K562 (cell line): ENCODE measurements around the gene AMN1. TPM values are rescaled to one million over a fixed set of nuclear protein-coding genes. Genes with fewer than 3 reads are reported as not detected.

Experiments used
- ADNP ChIP-seq: fragments of 200-800 bp; sonication (Bioruptor generic); IDR thresholded peaks from 2 replicates; pipeline ENCODE4 v1.6.1; 2016; ENCODE audit warnings: missing genetic modification characterization, missing compliant biosample characterization
- BHLHE40 ChIP-seq: IDR thresholded peaks from 2 replicates; pipeline ENCODE4 v1.6.1; 2011; ENCODE audit warnings: low read length, improper control_type of control experiment
- CBX3 ChIP-seq, 2 experiments: IDR thresholded peaks; 1 replicate in 1 of 2; 2 replicates in 1 of 2; pipeline ENCODE4 v1.6.1; 2012; ENCODE audit warnings: inconsistent platforms in 2 of 2, low read length in 2 of 2, borderline replicate concordance in 1 of 2, control low read depth in 1 of 2
- GTF2F1 ChIP-seq: IDR thresholded peaks from 2 replicates; pipeline ENCODE4 v1.6.1; 2011; ENCODE audit warnings: low read depth, low read length, improper control_type of control experiment
- JUNB ChIP-seq: fragments of 450-650 bp; formaldehyde crosslinking; conservative IDR thresholded peaks from 2 replicates; pipeline ENCODE4 v1.4.0; 2020; ENCODE audit warnings: mild to moderate bottlenecking
- JUND ChIP-seq, 2 experiments: IDR thresholded peaks; 2 replicates in 1 of 2; 3 replicates in 1 of 2; pipeline ENCODE4 v1.6.1; 2011; ENCODE audit warnings: borderline replicate concordance in 2 of 2, low read depth in 2 of 2, low read length in 2 of 2, improper control_type of control experiment in 1 of 2, missing biosample characterization in 1 of 2, missing genetic modification characterization in 1 of 2, missing genetic modification reagents in 1 of 2
- MAFK ChIP-seq: IDR thresholded peaks from 2 replicates; pipeline ENCODE4 v1.6.1; 2011; ENCODE audit warnings: low read length, improper control_type of control experiment
- NELFE ChIP-seq: IDR thresholded peaks from 2 replicates; pipeline ENCODE4 v1.6.1; 2011; ENCODE audit warnings: mild to moderate bottlenecking; ENCODE audit not compliant: insufficient read depth, insufficient read length
- NR2C1 ChIP-seq, 2 experiments: fragments of 450-650 bp; IDR thresholded peaks; 2 replicates each; pipeline ENCODE4 v1.6.1; 2017; ENCODE audit warnings: mild to moderate bottlenecking in 2 of 2, antibody characterized with exemption in 1 of 2, inconsistent platforms in 1 of 2, missing compliant biosample characterization in 1 of 2, missing genetic modification characterization in 1 of 2
- PHTF2 ChIP-seq: fragments of 250-450 bp; sonication (Bioruptor Pico); IDR thresholded peaks from 2 replicates; pipeline ENCODE4 v1.5.0; 2021; ENCODE audit warnings: mild to moderate bottlenecking
- RAD21 ChIP-seq, 2 experiments: fragments of 250-450 bp in 1 of 2; fragments of 450-650 bp in 1 of 2; sonication (Bioruptor Pico) in 1 of 2; formaldehyde crosslinking in 1 of 2; IDR thresholded peaks in 1 of 2; conservative IDR thresholded peaks in 1 of 2; 2 replicates each; pipeline versions ENCODE4 v1.4.0 to v1.8.0; 2020 to 2022; ENCODE audit warnings: mild to moderate bottlenecking in 2 of 2, moderate library complexity in 1 of 2
- RBBP5 ChIP-seq: fragments of 200-600 bp; sonication (generic); IDR thresholded peaks from 2 replicates; pipeline ENCODE4 v1.6.1; 2012; ENCODE audit warnings: borderline replicate concordance, mild to moderate bottlenecking, low read length, control low read depth, inconsistent platforms; ENCODE audit not compliant: insufficient read depth, poor library complexity, severe bottlenecking
- SIRT6 ChIP-seq: IDR thresholded peaks from one replicate; pipeline ENCODE4 v1.6.1; 2012; ENCODE audit warnings: low read depth, mild to moderate bottlenecking, control low read depth, inconsistent platforms, low read length, moderate library complexity
- SMC3 ChIP-seq: conservative IDR thresholded peaks from 2 replicates; pipeline ENCODE4 v1.6.1; 2011; ENCODE audit warnings: low read depth, low read length, improper control_type of control experiment; ENCODE audit not compliant: insufficient read depth
- SP1 ChIP-seq: sonication (generic); formaldehyde crosslinking; IDR thresholded peaks from 2 replicates; pipeline ENCODE4 v1.8.1; 2022; ENCODE audit warnings: mild to moderate bottlenecking, missing genetic modification reagents
- SRF ChIP-seq, 2 experiments: fragments of 250-450, 450-650 bp in 1 of 2; sonication (Bioruptor Pico) in 1 of 2; sonication (generic) in 1 of 2; formaldehyde crosslinking; IDR thresholded peaks; 2 replicates each; pipeline versions ENCODE4 v1.5.0 to v1.5.1; 2020 to 2022; ENCODE audit warnings: mild to moderate bottlenecking in 1 of 2, missing genetic modification reagents in 1 of 2
- XRCC5 ChIP-seq: fragments of 200-400 bp; formaldehyde crosslinking; IDR thresholded peaks from 2 replicates; pipeline ENCODE4 v1.6.1; 2017; ENCODE audit warnings: low read depth, mild to moderate bottlenecking, low read length
- ZNF408 ChIP-seq: fragments of 250-450 bp; sonication (Bioruptor Pico); IDR thresholded peaks from 2 replicates; pipeline ENCODE4 v1.4.0; 2020; ENCODE audit warnings: low read depth, mild to moderate bottlenecking, moderate library complexity
- ZNF707 ChIP-seq: fragments of 250-450 bp; sonication (Bioruptor Pico); conservative IDR thresholded peaks from 2 replicates; pipeline ENCODE4 v1.8.0; 2022; ENCODE audit warnings: inconsistent platforms, mild to moderate bottlenecking, moderate library complexity
- polyA plus RNA-seq, 8 experiments: library from polyadenylated mRNA; depleted of rRNA in 4 of 8; stranded (reverse) in 5 of 8; unstranded in 3 of 8; fragments of >200 nt; fragmentation: Nextera tagmentation in 2 of 8; fragmentation: Illumina TruSeq in 1 of 8; extraction: Ambion mirVana in 2 of 8; extraction: Trizol in 1 of 8; gene quantifications; 2 replicates each; pipeline versions ENCODE4 v1.2.1 to v1.2.3, GENCODE V29; 2011 to 2014; ENCODE audit warnings: inconsistent platforms in 1 of 8, missing spikeins in 1 of 8
- total RNA-seq, 7 experiments: library from RNA; depleted of rRNA in 6 of 7; stranded (reverse); fragments of >200 nt in 6 of 7; fragmentation: Illumina TruSeq in 2 of 7; extraction: Trizol in 2 of 7; gene quantifications; 2 replicates each; pipeline versions ENCODE4 v1.2.1 to v1.2.3, GENCODE V29; 2011 to 2021; ENCODE audit warnings: low replicate concordance in 1 of 7
- TF ChIP-seq, protein P1 (sequence below): sonication (generic); IDR thresholded peaks from 2 replicates; pipeline ENCODE4 v1.6.1; 2016
- TF ChIP-seq, protein P2 (sequence below): fragments of 200-800 bp; sonication (Bioruptor generic); IDR thresholded peaks from 2 replicates; pipeline ENCODE4 v1.6.1; 2017; ENCODE audit warnings: missing genetic modification characterization, missing compliant biosample characterization
- TF ChIP-seq, protein P3 (sequence below): sonication (generic); formaldehyde crosslinking; IDR thresholded peaks from 2 replicates; pipeline ENCODE4 v1.8.0; 2022; ENCODE audit warnings: mild to moderate bottlenecking, low read depth, missing genetic modification reagents

The AMN1 gene
- total and polyA plus RNA-seq, 9 of the 15 experiments (the other 6 are each of a cell fraction or from before 2014, with no cell fraction given), result 5.2 to 27.6 (median 13.0) TPM

DNA sequence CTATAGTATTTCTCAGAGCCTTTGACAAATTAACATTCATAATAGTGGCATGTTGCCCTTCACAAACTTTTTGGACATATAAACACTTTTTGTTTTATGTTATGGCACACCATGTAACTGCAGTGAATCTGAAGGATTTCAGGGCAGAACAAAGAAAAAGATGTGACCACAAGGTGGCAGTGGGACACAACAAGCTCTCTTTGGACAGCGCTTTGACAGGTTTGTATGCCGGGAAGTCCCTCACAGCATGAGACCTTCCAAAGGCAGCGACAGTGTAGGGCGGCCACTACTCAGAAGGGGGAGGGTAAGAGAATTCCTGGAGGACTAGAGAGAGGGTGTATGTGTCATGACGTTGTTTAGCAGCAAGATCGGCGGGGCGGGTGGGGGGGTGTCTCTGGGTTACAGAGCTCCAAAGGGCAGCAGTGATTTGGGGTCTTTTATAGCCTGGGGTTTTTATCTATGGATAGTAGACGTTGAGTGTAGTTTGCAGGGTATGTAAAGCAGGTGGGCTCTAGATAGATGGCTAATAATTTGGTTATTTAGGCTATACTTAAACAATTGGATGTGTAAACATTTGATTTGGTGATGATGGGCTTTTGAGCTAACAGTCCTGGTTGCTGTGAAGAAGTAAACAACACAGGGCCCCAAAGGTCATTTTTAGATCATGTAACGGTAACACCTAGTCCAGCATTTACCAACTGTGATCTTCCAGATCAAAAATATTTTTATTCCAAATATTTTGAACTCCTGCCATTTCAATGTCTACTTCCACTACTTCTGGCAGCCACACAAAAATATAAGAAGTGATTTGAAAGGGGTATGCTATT is 46.5 kb downstream of the AMN1 start (continued):
- TF ChIP-seq ZNF408 (no peak), JUNB (CRISPR knock-in tag) (no peak), ZNF707 (CRISPR knock-in tag) (no peak), MAFK (no peak), BHLHE40 (no peak), NELFE (no peak), RBBP5 (no peak), SP1 (CRISPR knock-in tag) (0 out of 2 replicates have a peak, but pooled peaks have one; percentile 34), NR2C1 (IDR thresholded peaks at IDR 0.05) (no peak), NR2C1 (tag; IDR thresholded peaks at IDR 0.05) (no peak), SIRT6 (no peak), SRF (CRISPR knock-in tag; IDR thresholded peaks at IDR 0.05) (no peak), CBX3 (IDR thresholded peaks at IDR 0.05; ENCODE audit: borderline replicate concordance in 1 of 2, low read length in 2 of 2) (peak in 1 of 2 experiments; percentile 96; a peak in 2 of 3 replicates), ADNP (0 out of 2 replicates have a peak, but pooled peaks have one; percentile 35), PHTF2 (CRISPR knock-in tag) (no peak), JUND (IDR thresholded peaks at IDR 0.05; ENCODE audit: borderline replicate concordance, low read depth, low read length) (peak; percentile 60), JUND (tag; IDR thresholded peaks at IDR 0.05; ENCODE audit: borderline replicate concordance, low read depth, low read length) (peak; percentile 37; the same call in 1 of the 3 replicates), SMC3 (peak; percentile 97), GTF2F1 (no peak), RAD21 (CRISPR knock-in tag; conservative IDR thresholded peaks at IDR 0.05 in 1 of 2, IDR thresholded peaks at IDR 0.05 in 1 of 2) (peak; percentile 97 to 99), XRCC5 (no peak)
- TF ChIP-seq, protein P1, sequence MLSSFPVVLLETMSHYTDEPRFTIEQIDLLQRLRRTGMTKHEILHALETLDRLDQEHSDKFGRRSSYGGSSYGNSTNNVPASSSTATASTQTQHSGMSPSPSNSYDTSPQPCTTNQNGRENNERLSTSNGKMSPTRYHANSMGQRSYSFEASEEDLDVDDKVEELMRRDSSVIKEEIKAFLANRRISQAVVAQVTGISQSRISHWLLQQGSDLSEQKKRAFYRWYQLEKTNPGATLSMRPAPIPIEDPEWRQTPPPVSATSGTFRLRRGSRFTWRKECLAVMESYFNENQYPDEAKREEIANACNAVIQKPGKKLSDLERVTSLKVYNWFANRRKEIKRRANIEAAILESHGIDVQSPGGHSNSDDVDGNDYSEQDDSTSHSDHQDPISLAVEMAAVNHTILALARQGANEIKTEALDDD, result no peak
- TF ChIP-seq, protein P2, sequence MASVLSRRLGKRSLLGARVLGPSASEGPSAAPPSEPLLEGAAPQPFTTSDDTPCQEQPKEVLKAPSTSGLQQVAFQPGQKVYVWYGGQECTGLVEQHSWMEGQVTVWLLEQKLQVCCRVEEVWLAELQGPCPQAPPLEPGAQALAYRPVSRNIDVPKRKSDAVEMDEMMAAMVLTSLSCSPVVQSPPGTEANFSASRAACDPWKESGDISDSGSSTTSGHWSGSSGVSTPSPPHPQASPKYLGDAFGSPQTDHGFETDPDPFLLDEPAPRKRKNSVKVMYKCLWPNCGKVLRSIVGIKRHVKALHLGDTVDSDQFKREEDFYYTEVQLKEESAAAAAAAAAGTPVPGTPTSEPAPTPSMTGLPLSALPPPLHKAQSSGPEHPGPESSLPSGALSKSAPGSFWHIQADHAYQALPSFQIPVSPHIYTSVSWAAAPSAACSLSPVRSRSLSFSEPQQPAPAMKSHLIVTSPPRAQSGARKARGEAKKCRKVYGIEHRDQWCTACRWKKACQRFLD (CRISPR knock-in tag), result no peak
- TF ChIP-seq, protein P3, sequence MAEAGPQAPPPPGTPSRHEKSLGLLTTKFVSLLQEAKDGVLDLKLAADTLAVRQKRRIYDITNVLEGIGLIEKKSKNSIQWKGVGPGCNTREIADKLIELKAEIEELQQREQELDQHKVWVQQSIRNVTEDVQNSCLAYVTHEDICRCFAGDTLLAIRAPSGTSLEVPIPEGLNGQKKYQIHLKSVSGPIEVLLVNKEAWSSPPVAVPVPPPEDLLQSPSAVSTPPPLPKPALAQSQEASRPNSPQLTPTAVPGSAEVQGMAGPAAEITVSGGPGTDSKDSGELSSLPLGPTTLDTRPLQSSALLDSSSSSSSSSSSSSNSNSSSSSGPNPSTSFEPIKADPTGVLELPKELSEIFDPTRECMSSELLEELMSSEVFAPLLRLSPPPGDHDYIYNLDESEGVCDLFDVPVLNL (CRISPR knock-in tag), result no peak
